Thyroid gland (tissue), 4 donors: ENCODE data around the gene TTC31.

Experiments used
- POLR2A ChIP-seq, 2 donors: fragments of 450-650 bp; IDR thresholded peaks; one replicate each; pipeline ENCODE4 v1.6.1; 2017; ENCODE audit warnings: antibody characterized with exemption in 2 of 2, mild to moderate bottlenecking in 2 of 2, moderate library complexity in 1 of 2
- TF ChIP-seq, protein P1 (sequence below), 6 experiments: fragments of 200-600 bp in 3 of 6; fragments of 450-650 bp in 3 of 6; sonication (generic) in 3 of 6; IDR thresholded peaks; one replicate each; pipeline ENCODE4 v1.5.1; 2016 to 2019; ENCODE audit warnings: antibody characterized with exemption in 6 of 6, mild to moderate bottlenecking in 2 of 6, inconsistent platforms in 1 of 6, moderate library complexity in 1 of 6

DNA sequence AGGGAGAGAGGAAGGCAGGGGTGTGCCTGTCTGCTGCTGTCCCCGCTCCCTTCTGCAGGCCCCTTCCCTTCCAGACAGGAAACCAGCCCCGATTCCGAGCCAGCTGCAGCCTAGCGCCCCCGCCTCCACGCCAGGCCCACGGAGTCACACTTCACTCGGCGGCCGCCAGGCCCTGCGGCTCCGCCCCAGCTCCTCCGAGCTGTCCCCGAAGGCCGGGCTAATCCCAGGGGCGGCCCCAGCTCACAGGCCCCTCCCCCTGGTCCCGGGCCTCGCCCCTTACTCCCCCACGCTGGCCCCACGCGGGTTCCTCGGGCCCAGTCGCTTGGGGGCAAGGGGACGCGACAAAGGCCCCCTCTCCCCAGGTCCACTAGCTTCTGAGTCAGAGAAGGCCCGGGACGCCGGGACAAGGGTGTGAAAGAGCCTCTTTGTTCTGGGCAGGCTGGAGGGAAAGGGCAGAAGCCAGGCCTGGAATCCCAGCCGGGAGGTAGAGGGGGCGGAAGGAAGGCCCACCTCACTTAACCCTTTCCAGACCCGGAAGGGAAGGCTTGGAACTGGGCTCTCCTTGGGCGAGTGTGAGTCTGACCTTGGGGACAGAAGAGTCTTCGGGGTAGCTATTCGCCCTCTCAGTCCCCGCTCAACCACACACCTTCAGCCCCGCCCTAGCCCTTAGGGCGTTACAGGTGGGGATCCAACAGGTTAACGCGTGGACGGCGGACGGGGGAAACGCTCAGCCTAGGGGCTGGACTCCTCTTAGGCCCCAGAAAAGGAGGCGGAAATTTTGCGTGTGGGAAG lies 42.3 kb upstream of the TTC31 start:
- TF ChIP-seq, protein P1, sequence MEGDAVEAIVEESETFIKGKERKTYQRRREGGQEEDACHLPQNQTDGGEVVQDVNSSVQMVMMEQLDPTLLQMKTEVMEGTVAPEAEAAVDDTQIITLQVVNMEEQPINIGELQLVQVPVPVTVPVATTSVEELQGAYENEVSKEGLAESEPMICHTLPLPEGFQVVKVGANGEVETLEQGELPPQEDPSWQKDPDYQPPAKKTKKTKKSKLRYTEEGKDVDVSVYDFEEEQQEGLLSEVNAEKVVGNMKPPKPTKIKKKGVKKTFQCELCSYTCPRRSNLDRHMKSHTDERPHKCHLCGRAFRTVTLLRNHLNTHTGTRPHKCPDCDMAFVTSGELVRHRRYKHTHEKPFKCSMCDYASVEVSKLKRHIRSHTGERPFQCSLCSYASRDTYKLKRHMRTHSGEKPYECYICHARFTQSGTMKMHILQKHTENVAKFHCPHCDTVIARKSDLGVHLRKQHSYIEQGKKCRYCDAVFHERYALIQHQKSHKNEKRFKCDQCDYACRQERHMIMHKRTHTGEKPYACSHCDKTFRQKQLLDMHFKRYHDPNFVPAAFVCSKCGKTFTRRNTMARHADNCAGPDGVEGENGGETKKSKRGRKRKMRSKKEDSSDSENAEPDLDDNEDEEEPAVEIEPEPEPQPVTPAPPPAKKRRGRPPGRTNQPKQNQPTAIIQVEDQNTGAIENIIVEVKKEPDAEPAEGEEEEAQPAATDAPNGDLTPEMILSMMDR (IDR thresholded peaks at IDR 0.05): peak in 4 of 6 experiments; percentile 34 to 62 (median 38)
- peak; percentile 46 to 78 for TF ChIP-seq POLR2A (IDR thresholded peaks at IDR 0.05)
